H1 (cell line): ENCODE data around the gene PDE4B. TPM values are rescaled to one million over a fixed set of nuclear protein-coding genes. Genes with fewer than 3 reads are reported as not detected.

Source experiments
- CTCF ChIA-PET: fragments of 300-600 bp; sonication (Branson Sonifier 250); formaldehyde crosslinking; loops from one replicate; lab custom pipeline; 2021; ENCODE audit not compliant: partially characterized antibody; lab: Charles Lee
- POLR2A ChIA-PET: fragments of 300-600 bp; sonication (Branson Sonifier 250); formaldehyde crosslinking; loops from one replicate; lab custom pipeline; 2021; ENCODE audit warnings: inconsistent platforms; ENCODE audit not compliant: partially characterized antibody; lab: Charles Lee
- DNase-seq, 2 experiments: peaks; one replicate each; pipeline versions ENCODE4 v3.0.0 to v3.0.0-alpha.2; 2010 to 2022; ENCODE audit warnings: low spot score in 2 of 2, low read depth in 1 of 2, mixed read lengths in 1 of 2
- FAIRE-seq: peaks from 2 replicates; lab custom pipeline; 2011; peaks lifted over from hg19 to GRCh38; lab: Jason Lieb, UNC
- H2AFZ ChIP-seq: 2 replicates; pipeline ENCODE4 v1.8.1; 2012; ENCODE audit warnings: low read length, inconsistent platforms
- H2AK5ac ChIP-seq: 2 replicates; pipeline ENCODE4 v1.6.1; 2013; ENCODE audit warnings: low read depth, low read length
- H2BK120ac ChIP-seq: replicated peaks from 2 replicates; pipeline ENCODE3; 2013; ENCODE audit warnings: low read depth, low read length, inconsistent platforms
- H2BK12ac ChIP-seq: 2 replicates; pipeline ENCODE4 v1.6.1; 2013; ENCODE audit warnings: low read depth, low read length
- H2BK15ac ChIP-seq: 2 replicates; pipeline ENCODE4 v1.6.1; 2013; ENCODE audit warnings: low read length
- H2BK20ac ChIP-seq: 2 replicates; pipeline ENCODE4 v1.6.1; 2013; ENCODE audit warnings: low read length
- H2BK5ac ChIP-seq: 2 replicates; pipeline ENCODE4 v1.6.1; 2013; ENCODE audit warnings: low read depth, low read length
- H3K14ac ChIP-seq: 2 replicates; pipeline ENCODE4 v1.6.1; 2013; ENCODE audit warnings: inconsistent platforms; ENCODE audit not compliant: insufficient read length
- H3K18ac ChIP-seq: 2 replicates; pipeline ENCODE4 v1.6.1; 2013; ENCODE audit warnings: low read length; ENCODE audit errors: extremely low read depth
- H3K23ac ChIP-seq: 2 replicates; pipeline ENCODE4 v1.6.1; 2013; ENCODE audit warnings: inconsistent platforms; ENCODE audit not compliant: insufficient read length
- H3K23me2 ChIP-seq: 2 replicates; pipeline ENCODE4 v1.6.1; 2013; ENCODE audit warnings: low read depth, low read length
- H3K27ac ChIP-seq: 2 replicates; pipeline ENCODE4 v1.6.1; 2011; ENCODE audit warnings: low read depth, low read length, inconsistent platforms
- H3K27me3 ChIP-seq, 4 experiments: replicated peaks in 1 of 4; 1 replicate in 1 of 4; 2 replicates in 3 of 4; pipeline versions ENCODE4 v1.6.1 to v1.8.1; 2011 to 2013; ENCODE audit warnings: low read length in 3 of 4, mild to moderate bottlenecking in 3 of 4, inconsistent platforms in 2 of 4, mixed read lengths in 2 of 4, moderate library complexity in 1 of 4; ENCODE audit not compliant: control insufficient read depth in 3 of 4, insufficient read depth in 3 of 4; ENCODE audit errors: extremely low read depth in 1 of 4
- H3K36me3 ChIP-seq, 4 experiments: 2 replicates each; pipeline versions ENCODE4 v1.6.1 to v1.8.1; 2011 to 2013; ENCODE audit warnings: mild to moderate bottlenecking in 4 of 4, low read length in 3 of 4, moderate library complexity in 2 of 4, control low read depth in 1 of 4, inconsistent platforms in 1 of 4; ENCODE audit not compliant: insufficient read depth in 4 of 4, control insufficient read depth in 2 of 4
- H3K4ac ChIP-seq: replicated peaks from 2 replicates; pipeline ENCODE3; 2013; ENCODE audit warnings: low read length, low read depth, mixed read lengths, inconsistent platforms; ENCODE audit not compliant: insufficient read length
- H3K4me1 ChIP-seq, 4 experiments: replicated peaks in 1 of 4; 1 replicate in 1 of 4; 2 replicates in 3 of 4; pipeline versions ENCODE4 v1.6.1 to v1.8.1; 2011 to 2013; ENCODE audit warnings: low read length in 3 of 4, inconsistent platforms in 2 of 4, mixed read lengths in 1 of 4; ENCODE audit not compliant: insufficient read depth in 4 of 4, control insufficient read depth in 3 of 4
- H3K4me2 ChIP-seq, 2 experiments: 2 replicates each; pipeline versions ENCODE4 v1.6.1 to v1.8.1; 2011 to 2013; ENCODE audit warnings: low read depth in 2 of 2, low read length in 2 of 2, control low read depth in 1 of 2, inconsistent platforms in 1 of 2, mild to moderate bottlenecking in 1 of 2; ENCODE audit not compliant: insufficient read depth in 1 of 2
- H3K4me3 ChIP-seq, 4 experiments: fragments of 200-600, 300-600 bp in 1 of 4; sonication (generic), shearing (Covaris generic), sonication (Bioruptor Twin) in 1 of 4; 2 replicates each; pipeline versions ENCODE4 v1.5.1 to v1.8.1; 2011 to 2016; ENCODE audit warnings: low read length in 4 of 4, low read depth in 3 of 4, control low read depth in 2 of 4, inconsistent platforms in 2 of 4, mild to moderate bottlenecking in 2 of 4, mixed read lengths in 1 of 4, moderate library complexity in 1 of 4; ENCODE audit not compliant: insufficient read depth in 2 of 4; ENCODE audit errors: extremely low read depth in 1 of 4
- H3K56ac ChIP-seq: replicated peaks from 2 replicates; pipeline ENCODE3; 2013; ENCODE audit warnings: low read depth, mild to moderate bottlenecking, mixed read lengths, low read length, inconsistent platforms; ENCODE audit not compliant: insufficient read length
- H3K79me1 ChIP-seq: 2 replicates; pipeline ENCODE4 v1.6.1; 2013; ENCODE audit warnings: low read depth, low read length, control low read depth
- H3K79me2 ChIP-seq, 2 experiments: 2 replicates each; pipeline versions ENCODE4 v1.6.1 to v1.8.1; 2012 to 2013; ENCODE audit warnings: low read length in 2 of 2, mild to moderate bottlenecking in 2 of 2, inconsistent platforms in 1 of 2; ENCODE audit not compliant: insufficient read depth in 2 of 2, control insufficient read depth in 1 of 2
- H3K9ac ChIP-seq, 4 experiments: replicated peaks in 1 of 4; 1 replicate in 1 of 4; 2 replicates in 3 of 4; pipeline versions ENCODE4 v1.6.1 to v1.8.1; 2011 to 2013; ENCODE audit warnings: low read depth in 3 of 4, low read length in 3 of 4, control low read depth in 2 of 4, mild to moderate bottlenecking in 2 of 4, moderate library complexity in 2 of 4, inconsistent platforms in 1 of 4; ENCODE audit errors: extremely low read depth in 1 of 4
- H3K9me3 ChIP-seq, 2 experiments: 2 replicates each; pipeline versions ENCODE4 v1.6.1 to v1.8.1; 2012 to 2013; ENCODE audit warnings: mild to moderate bottlenecking in 2 of 2, moderate library complexity in 2 of 2, control low read depth in 1 of 2, inconsistent platforms in 1 of 2, low read depth in 1 of 2, low read length in 1 of 2, mixed read lengths in 1 of 2; ENCODE audit not compliant: insufficient read depth in 2 of 2
- H4K20me1 ChIP-seq, 2 experiments: replicated peaks in 1 of 2; 2 replicates each; pipeline versions ENCODE3 to v1.8.1; 2011 to 2013; ENCODE audit warnings: inconsistent platforms in 2 of 2, low read length in 2 of 2, mild to moderate bottlenecking in 1 of 2; ENCODE audit not compliant: insufficient read depth in 2 of 2, control insufficient read depth in 1 of 2
- H4K5ac ChIP-seq: 2 replicates; pipeline ENCODE4 v1.6.1; 2013; ENCODE audit warnings: low read length, low read depth, mixed read lengths, inconsistent platforms; ENCODE audit not compliant: insufficient read length
- H4K8ac ChIP-seq: 2 replicates; pipeline ENCODE4 v1.8.0; 2013; ENCODE audit warnings: mild to moderate bottlenecking, moderate library complexity, low read length, inconsistent platforms; ENCODE audit not compliant: insufficient read depth; ENCODE audit errors: extremely low read depth
- H4K91ac ChIP-seq: replicated peaks from 2 replicates; pipeline ENCODE3; 2013; ENCODE audit warnings: low read length, mixed read lengths, inconsistent platforms; ENCODE audit not compliant: insufficient read length
- SIRT6 ChIP-seq: IDR thresholded peaks from one replicate; pipeline ENCODE4 v1.7.1; 2012; ENCODE audit warnings: low read length, inconsistent platforms
- WGBS, 2 experiments: shearing (Covaris generic) in 1 of 2; methylation state at CpG; one replicate each; pipeline versions ENCODE4 v1.1.6 to v1.1.7; 2013 to 2015; ENCODE audit warnings: low lambda C conversion rate in 2 of 2, mixed read lengths in 2 of 2, inconsistent platforms in 1 of 2, low coverage in 1 of 2, missing lambda C conversion rate in 1 of 2; ENCODE audit not compliant: insufficient replicate concordance in 2 of 2, insufficient coverage in 1 of 2, insufficient read length in 1 of 2; ENCODE audit errors: extremely low coverage in 1 of 2, missing lambda C conversion rate in 1 of 2; 5-methylcytosine and 5-hydroxymethylcytosine counted together
- polyA plus RNA-seq, 7 experiments: library from polyadenylated mRNA; depleted of rRNA in 3 of 7; stranded (reverse) in 5 of 7; unstranded in 2 of 7; fragments of >200 nt in 5 of 7; fragments of 200-250 nt in 2 of 7; gene quantifications; 1 replicate in 5 of 7; 2 replicates in 1 of 7; 4 replicates in 1 of 7; pipeline versions ENCODE4 v1.2.1 to v1.2.3, GENCODE V29; 2011 to 2013; ENCODE audit warnings: missing spikeins in 2 of 7, mixed read lengths in 2 of 7
- total RNA-seq: library from RNA; stranded (reverse); fragmentation: NEBNext Ultra II Directional; extraction: Animal tissue kit (Norgen Biotek cat#: 25700); gene quantifications from 2 replicates; pipeline ENCODE4 v1.2.1, GENCODE V29; 2021

PDE4B gene
- total and polyA plus RNA-seq, 2 of the 8 experiments (the other 6 are each of a cell fraction or from before 2014, with no cell fraction given), result 5.0 to 15.1 TPM

GRCh38 chr1:66317248-66317515 lies 524.5 kb downstream of the PDE4B start:
- no peak overlapping the region for H2AK5ac ChIP-seq
- H4K5ac ChIP-seq, result no peak overlapping the region
- CTCF ChIA-PET, result interaction anchor here (0.6 kb wide), 1 partner anchor 74 kb away, joined by 3 read pairs; no protein-coding TSS in a partner anchor
- POLR2A ChIA-PET, result no interaction called here
- H3K27me3 ChIP-seq, result peaks cover 0 to 1% (median 0%) of the 10 kb centered on the region in 4 experiments; a peak in 1 of 7 replicates
- H2BK5ac ChIP-seq, result no peak overlapping the region
- H2BK12ac ChIP-seq, result no peak overlapping the region
- no peaks in the 10 kb centered on the region for H3K36me3 ChIP-seq
- H4K8ac ChIP-seq, result no peak overlapping the region
- H3K18ac ChIP-seq, result no peak overlapping the region
- no peak for TF ChIP-seq SIRT6
- DNase-seq (no peak), FAIRE-seq (no peak)
- no peaks in the 10 kb centered on the region for H3K79me1 ChIP-seq
- H3K14ac ChIP-seq, result no peak overlapping the region
- no peak overlapping the region for H2BK20ac ChIP-seq
- no peak overlapping the region for H4K91ac ChIP-seq
- WGBS, 2 experiments, result 93% methylated on average over 1 of the region's 1 CpG; no CpG with 5 or more reads in 1 of the 2 experiments
- H3K4me1 ChIP-seq, result no peaks in the 10 kb centered on the region
- H3K79me2 ChIP-seq, result no peaks in the 10 kb centered on the region
- no peak overlapping the region for H3K4me2 ChIP-seq
- H3K9me3 ChIP-seq, result no peaks in the 10 kb centered on the region
- no peak overlapping the region for H2BK120ac ChIP-seq
- peak overlapping the region; percentile 57; the same call in 1 of the 2 replicates for H2AFZ ChIP-seq
- no peak overlapping the region for H3K4ac ChIP-seq
- no peak overlapping the region for H3K27ac ChIP-seq
- no peak overlapping the region for H3K56ac ChIP-seq
- H3K4me3 ChIP-seq, result no peak overlapping the region
- H3K23ac ChIP-seq, result no peak overlapping the region
- no peak overlapping the region for H3K9ac ChIP-seq
- no peaks in the 10 kb centered on the region for H3K23me2 ChIP-seq
- no peaks in the 10 kb centered on the region for H4K20me1 ChIP-seq
- no peak overlapping the region for H2BK15ac ChIP-seq
